GM23338 (cell line): ENCODE results near the gene ZNF254. TPM values are rescaled to one million over a fixed set of nuclear protein-coding genes. Genes with fewer than 3 reads are reported as not detected.

Source experiments
- ATAC-seq: fragments of 200-7000 bp; cut with Tn5 transposase; 3 replicates; pipeline ENCODE4 v1.9.1; 2020
- DNase-seq: peaks from one replicate; pipeline ENCODE4 v3.0.0-alpha.2; 2015; ENCODE audit warnings: low spot score
- H2AFZ ChIP-seq: fragments of 200-600 bp; sonication (generic); 2 replicates; pipeline ENCODE4 v1.8.0; 2016; ENCODE audit warnings: antibody characterized with exemption, mild to moderate bottlenecking, moderate library complexity
- H3F3A ChIP-seq: fragments of 200-600 bp; sonication (generic); replicated peaks from 2 replicates; pipeline ENCODE4 v1.8.0; 2017; ENCODE audit warnings: antibody characterized with exemption, mixed run types, low read depth
- H3K27ac ChIP-seq: fragments of 200-600 bp; sonication (generic); 2 replicates; pipeline ENCODE4 v1.6.1; 2016; ENCODE audit warnings: low read depth
- H3K27me3 ChIP-seq: fragments of 200-600 bp; sonication (generic); 2 replicates; pipeline ENCODE4 v1.8.0; 2016; ENCODE audit warnings: mild to moderate bottlenecking, mixed run types, moderate library complexity; ENCODE audit not compliant: insufficient read depth
- H3K36me3 ChIP-seq: fragments of 200-600 bp; sonication (generic); 2 replicates; pipeline ENCODE4 v1.8.0; 2016; ENCODE audit warnings: mild to moderate bottlenecking; ENCODE audit not compliant: insufficient read depth
- H3K4me1 ChIP-seq: fragments of 200-600 bp; sonication (generic); 2 replicates; pipeline ENCODE4 v1.8.0; 2016; ENCODE audit warnings: mild to moderate bottlenecking, moderate library complexity; ENCODE audit not compliant: insufficient read depth
- H3K4me2 ChIP-seq: fragments of 200-600 bp; sonication (generic); 2 replicates; pipeline ENCODE4 v1.7.1; 2017; ENCODE audit warnings: mixed run types
- H3K4me3 ChIP-seq: fragments of 200-600 bp; sonication (generic); 2 replicates; pipeline ENCODE4 v1.6.1; 2016; ENCODE audit warnings: mixed run types
- H3K79me2 ChIP-seq: fragments of 200-600 bp; sonication (generic); replicated peaks from 2 replicates; pipeline ENCODE4 v1.8.0; 2017; ENCODE audit warnings: mild to moderate bottlenecking; ENCODE audit not compliant: insufficient read depth
- H3K9me2 ChIP-seq: fragments of 200-600 bp; sonication (generic); 2 replicates; pipeline ENCODE4 v1.8.0; 2017; ENCODE audit not compliant: insufficient read depth
- H4K20me1 ChIP-seq: fragments of 200-600 bp; sonication (generic); replicated peaks from 2 replicates; pipeline ENCODE4 v1.8.0; 2017; ENCODE audit warnings: mild to moderate bottlenecking; ENCODE audit not compliant: insufficient read depth
- H3K27ac Mint-ChIP-seq: 2 replicates; pipeline ENCODE4 v1.8.0; 2020; ENCODE audit warnings: inconsistent platforms, mild to moderate bottlenecking, moderate library complexity, mixed read lengths
- H3K27me3 Mint-ChIP-seq: 3 replicates; pipeline ENCODE4 v1.8.0; 2022; ENCODE audit warnings: low read depth, mild to moderate bottlenecking, moderate library complexity, mixed read lengths, inconsistent platforms; ENCODE audit not compliant: insufficient read depth, poor library complexity
- H3K36me3 Mint-ChIP-seq: 3 replicates; pipeline ENCODE4 v1.8.0; 2021; ENCODE audit warnings: low read depth, mild to moderate bottlenecking, inconsistent platforms, moderate library complexity, mixed read lengths
- H3K4me1 Mint-ChIP-seq: 3 replicates; pipeline ENCODE4 v1.8.0; 2020; ENCODE audit warnings: mild to moderate bottlenecking, inconsistent platforms, mixed read lengths
- H3K4me3 Mint-ChIP-seq: 3 replicates; pipeline ENCODE4 v1.8.0; 2021; ENCODE audit warnings: moderate library complexity, mild to moderate bottlenecking, inconsistent platforms, mixed read lengths
- H3K9me3 Mint-ChIP-seq: 3 replicates; pipeline ENCODE4 v1.8.0; 2020; ENCODE audit warnings: moderate library complexity, mild to moderate bottlenecking, inconsistent platforms, mixed read lengths
- CREB1 ChIP-seq: fragments of 250-450 bp; sonication (Bioruptor Pico); IDR thresholded peaks from 2 replicates; pipeline ENCODE4 v1.5.0; 2020; ENCODE audit warnings: low read depth, mild to moderate bottlenecking, moderate library complexity
- EZH2 ChIP-seq: fragments of 200-600 bp; sonication (generic); IDR thresholded peaks from one replicate; pipeline ENCODE4 v1.8.0; 2017; ENCODE audit warnings: antibody characterized with exemption, mild to moderate bottlenecking, low read depth; ENCODE audit not compliant: unreplicated experiment
- EZH2phosphoT487 ChIP-seq: fragments of 200-600 bp; sonication (generic); IDR thresholded peaks from one replicate; pipeline ENCODE4 v1.8.1; 2018; ENCODE audit warnings: antibody characterized with exemption; ENCODE audit not compliant: unreplicated experiment
- JUNB ChIP-seq: IDR thresholded peaks from one replicate; pipeline ENCODE4 v1.6.1; 2016; ENCODE audit warnings: antibody characterized with exemption; ENCODE audit not compliant: unreplicated experiment
- NANOG ChIP-seq: IDR thresholded peaks from 2 replicates; pipeline ENCODE4 v1.6.1; 2016; ENCODE audit warnings: antibody characterized with exemption, borderline replicate concordance
- POLR2AphosphoS5 ChIP-seq: IDR thresholded peaks from 2 replicates; pipeline ENCODE4 v1.6.1; 2016; ENCODE audit warnings: antibody characterized with exemption, low read depth
- STAT1 ChIP-seq: IDR thresholded peaks from one replicate; pipeline ENCODE4 v1.6.1; 2016; ENCODE audit warnings: antibody characterized with exemption; ENCODE audit not compliant: unreplicated experiment
- ZNF114 ChIP-seq: fragments of 250-450 bp; sonication (Bioruptor Pico); IDR thresholded peaks from 2 replicates; pipeline ENCODE4 v1.5.0; 2020; ENCODE audit warnings: mild to moderate bottlenecking, moderate library complexity
- ZNF331 ChIP-seq: fragments of 250-450 bp; sonication (Bioruptor Pico); IDR thresholded peaks from 2 replicates; pipeline ENCODE4 v1.5.0; 2020; ENCODE audit warnings: low read depth, mild to moderate bottlenecking, moderate library complexity
- polyA plus RNA-seq: library from polyadenylated mRNA; unstranded; fragments of >200 nt; fragmentation: Nextera tagmentation; extraction: Ambion mirVana; gene quantifications from 2 replicates; pipeline ENCODE4 v1.2.1, GENCODE V29; 2016
- total RNA-seq: library from RNA; depleted of rRNA; stranded (reverse); fragments of >200 nt; shearing (Covaris generic); gene quantifications from 2 replicates; pipeline ENCODE4 v1.2.3, GENCODE V29; 2014
- TF ChIP-seq, protein P1 (sequence below): IDR thresholded peaks from one replicate; pipeline ENCODE4 v1.6.1; 2018; ENCODE audit warnings: antibody characterized with exemption; ENCODE audit not compliant: unreplicated experiment
- TF ChIP-seq, protein P2 (sequence below), 2 experiments: fragments of 200-600 bp in 1 of 2; sonication (generic) in 1 of 2; conservative IDR thresholded peaks; 2 replicates each; pipeline versions ENCODE4 v1.5.1 to v1.6.1; 2016 to 2017; ENCODE audit warnings: antibody characterized with exemption in 2 of 2, low read depth in 2 of 2, mild to moderate bottlenecking in 2 of 2, moderate library complexity in 1 of 2
- TF ChIP-seq, protein P3 (sequence below): IDR thresholded peaks from 2 replicates; pipeline ENCODE4 v1.6.1; 2016; ENCODE audit warnings: antibody characterized with exemption
- TF ChIP-seq, protein P4 (sequence below): fragments of 250-450 bp; sonication (Bioruptor Pico); IDR thresholded peaks from 2 replicates; pipeline ENCODE4 v1.5.0; 2020; ENCODE audit warnings: mild to moderate bottlenecking, moderate library complexity

ZNF254 gene
- total and polyA plus RNA-seq, 2 experiments from 2014 or later = 13.1 to 45.6 TPM

DNA sequence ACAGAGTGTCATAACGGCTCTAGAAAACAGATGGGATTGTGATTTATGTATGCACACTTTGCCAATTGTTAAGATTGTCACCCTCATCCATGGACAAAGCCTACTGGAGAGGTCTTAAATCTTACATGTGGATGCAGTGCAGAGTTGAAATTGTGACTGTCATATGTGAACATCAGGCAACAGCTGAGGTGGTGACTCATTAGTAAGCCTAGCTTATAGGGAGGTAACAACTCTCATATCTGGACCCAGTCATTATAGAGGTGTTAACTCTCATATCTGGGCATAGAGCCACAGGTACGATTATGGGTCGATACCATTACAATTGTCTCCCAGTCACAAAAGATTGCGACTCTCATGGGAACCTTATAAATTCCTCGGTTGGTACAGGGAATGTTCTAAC, 29.8 kb upstream of the ZNF254 start:
- no peaks in the 10 kb centered on the region for H3K27me3 ChIP-seq
- no peak overlapping the region for H3K27ac ChIP-seq
- no peaks in the 10 kb centered on the region; the same call in none of the 2 replicates for H3K79me2 ChIP-seq
- no peaks in the 10 kb centered on the region for H3K9me2 ChIP-seq
- H3K36me3 ChIP-seq = peaks cover 20% of the 10 kb centered on the region
- Mint-ChIP-seq H3K27ac (no peak overlapping the region), H3K9me3 (no peaks in the 10 kb centered on the region), H3K4me3 (no peak overlapping the region), H3K36me3 (peaks cover 87% of the 10 kb centered on the region), H3K27me3 (peaks cover 1% of the 10 kb centered on the region), H3K4me1 (no peaks in the 10 kb centered on the region)
- H3K4me1 ChIP-seq = no peaks in the 10 kb centered on the region
- H3F3A ChIP-seq = no peaks in the 10 kb centered on the region
- H3K4me3 ChIP-seq = no peak overlapping the region
- H3K4me2 ChIP-seq = no peak overlapping the region
- ATAC-seq (no peak), DNase-seq (no peak)
- no peak for TF ChIP-seq JUNB
- TF ChIP-seq, protein P1, sequence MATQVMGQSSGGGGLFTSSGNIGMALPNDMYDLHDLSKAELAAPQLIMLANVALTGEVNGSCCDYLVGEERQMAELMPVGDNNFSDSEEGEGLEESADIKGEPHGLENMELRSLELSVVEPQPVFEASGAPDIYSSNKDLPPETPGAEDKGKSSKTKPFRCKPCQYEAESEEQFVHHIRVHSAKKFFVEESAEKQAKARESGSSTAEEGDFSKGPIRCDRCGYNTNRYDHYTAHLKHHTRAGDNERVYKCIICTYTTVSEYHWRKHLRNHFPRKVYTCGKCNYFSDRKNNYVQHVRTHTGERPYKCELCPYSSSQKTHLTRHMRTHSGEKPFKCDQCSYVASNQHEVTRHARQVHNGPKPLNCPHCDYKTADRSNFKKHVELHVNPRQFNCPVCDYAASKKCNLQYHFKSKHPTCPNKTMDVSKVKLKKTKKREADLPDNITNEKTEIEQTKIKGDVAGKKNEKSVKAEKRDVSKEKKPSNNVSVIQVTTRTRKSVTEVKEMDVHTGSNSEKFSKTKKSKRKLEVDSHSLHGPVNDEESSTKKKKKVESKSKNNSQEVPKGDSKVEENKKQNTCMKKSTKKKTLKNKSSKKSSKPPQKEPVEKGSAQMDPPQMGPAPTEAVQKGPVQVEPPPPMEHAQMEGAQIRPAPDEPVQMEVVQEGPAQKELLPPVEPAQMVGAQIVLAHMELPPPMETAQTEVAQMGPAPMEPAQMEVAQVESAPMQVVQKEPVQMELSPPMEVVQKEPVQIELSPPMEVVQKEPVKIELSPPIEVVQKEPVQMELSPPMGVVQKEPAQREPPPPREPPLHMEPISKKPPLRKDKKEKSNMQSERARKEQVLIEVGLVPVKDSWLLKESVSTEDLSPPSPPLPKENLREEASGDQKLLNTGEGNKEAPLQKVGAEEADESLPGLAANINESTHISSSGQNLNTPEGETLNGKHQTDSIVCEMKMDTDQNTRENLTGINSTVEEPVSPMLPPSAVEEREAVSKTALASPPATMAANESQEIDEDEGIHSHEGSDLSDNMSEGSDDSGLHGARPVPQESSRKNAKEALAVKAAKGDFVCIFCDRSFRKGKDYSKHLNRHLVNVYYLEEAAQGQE = no peak
- no peak for TF ChIP-seq STAT1
- TF ChIP-seq, protein P2, sequence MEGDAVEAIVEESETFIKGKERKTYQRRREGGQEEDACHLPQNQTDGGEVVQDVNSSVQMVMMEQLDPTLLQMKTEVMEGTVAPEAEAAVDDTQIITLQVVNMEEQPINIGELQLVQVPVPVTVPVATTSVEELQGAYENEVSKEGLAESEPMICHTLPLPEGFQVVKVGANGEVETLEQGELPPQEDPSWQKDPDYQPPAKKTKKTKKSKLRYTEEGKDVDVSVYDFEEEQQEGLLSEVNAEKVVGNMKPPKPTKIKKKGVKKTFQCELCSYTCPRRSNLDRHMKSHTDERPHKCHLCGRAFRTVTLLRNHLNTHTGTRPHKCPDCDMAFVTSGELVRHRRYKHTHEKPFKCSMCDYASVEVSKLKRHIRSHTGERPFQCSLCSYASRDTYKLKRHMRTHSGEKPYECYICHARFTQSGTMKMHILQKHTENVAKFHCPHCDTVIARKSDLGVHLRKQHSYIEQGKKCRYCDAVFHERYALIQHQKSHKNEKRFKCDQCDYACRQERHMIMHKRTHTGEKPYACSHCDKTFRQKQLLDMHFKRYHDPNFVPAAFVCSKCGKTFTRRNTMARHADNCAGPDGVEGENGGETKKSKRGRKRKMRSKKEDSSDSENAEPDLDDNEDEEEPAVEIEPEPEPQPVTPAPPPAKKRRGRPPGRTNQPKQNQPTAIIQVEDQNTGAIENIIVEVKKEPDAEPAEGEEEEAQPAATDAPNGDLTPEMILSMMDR (conservative IDR thresholded peaks at IDR 0.05; ENCODE audit: low read depth in 2 of 2) = no peak
- no peak for TF ChIP-seq ZNF114 (CRISPR knock-in tag)
- TF ChIP-seq, protein P3, sequence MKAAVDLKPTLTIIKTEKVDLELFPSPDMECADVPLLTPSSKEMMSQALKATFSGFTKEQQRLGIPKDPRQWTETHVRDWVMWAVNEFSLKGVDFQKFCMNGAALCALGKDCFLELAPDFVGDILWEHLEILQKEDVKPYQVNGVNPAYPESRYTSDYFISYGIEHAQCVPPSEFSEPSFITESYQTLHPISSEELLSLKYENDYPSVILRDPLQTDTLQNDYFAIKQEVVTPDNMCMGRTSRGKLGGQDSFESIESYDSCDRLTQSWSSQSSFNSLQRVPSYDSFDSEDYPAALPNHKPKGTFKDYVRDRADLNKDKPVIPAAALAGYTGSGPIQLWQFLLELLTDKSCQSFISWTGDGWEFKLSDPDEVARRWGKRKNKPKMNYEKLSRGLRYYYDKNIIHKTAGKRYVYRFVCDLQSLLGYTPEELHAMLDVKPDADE = no peak
- no peak for TF ChIP-seq EZH2phosphoT487
- TF ChIP-seq EZH2 = no peak
- no peak for TF ChIP-seq POLR2AphosphoS5
- TF ChIP-seq NANOG = no peak
- TF ChIP-seq ZNF331 (CRISPR knock-in tag) = no peak
- no peak for TF ChIP-seq CREB1 (CRISPR knock-in tag)
- TF ChIP-seq, protein P4, sequence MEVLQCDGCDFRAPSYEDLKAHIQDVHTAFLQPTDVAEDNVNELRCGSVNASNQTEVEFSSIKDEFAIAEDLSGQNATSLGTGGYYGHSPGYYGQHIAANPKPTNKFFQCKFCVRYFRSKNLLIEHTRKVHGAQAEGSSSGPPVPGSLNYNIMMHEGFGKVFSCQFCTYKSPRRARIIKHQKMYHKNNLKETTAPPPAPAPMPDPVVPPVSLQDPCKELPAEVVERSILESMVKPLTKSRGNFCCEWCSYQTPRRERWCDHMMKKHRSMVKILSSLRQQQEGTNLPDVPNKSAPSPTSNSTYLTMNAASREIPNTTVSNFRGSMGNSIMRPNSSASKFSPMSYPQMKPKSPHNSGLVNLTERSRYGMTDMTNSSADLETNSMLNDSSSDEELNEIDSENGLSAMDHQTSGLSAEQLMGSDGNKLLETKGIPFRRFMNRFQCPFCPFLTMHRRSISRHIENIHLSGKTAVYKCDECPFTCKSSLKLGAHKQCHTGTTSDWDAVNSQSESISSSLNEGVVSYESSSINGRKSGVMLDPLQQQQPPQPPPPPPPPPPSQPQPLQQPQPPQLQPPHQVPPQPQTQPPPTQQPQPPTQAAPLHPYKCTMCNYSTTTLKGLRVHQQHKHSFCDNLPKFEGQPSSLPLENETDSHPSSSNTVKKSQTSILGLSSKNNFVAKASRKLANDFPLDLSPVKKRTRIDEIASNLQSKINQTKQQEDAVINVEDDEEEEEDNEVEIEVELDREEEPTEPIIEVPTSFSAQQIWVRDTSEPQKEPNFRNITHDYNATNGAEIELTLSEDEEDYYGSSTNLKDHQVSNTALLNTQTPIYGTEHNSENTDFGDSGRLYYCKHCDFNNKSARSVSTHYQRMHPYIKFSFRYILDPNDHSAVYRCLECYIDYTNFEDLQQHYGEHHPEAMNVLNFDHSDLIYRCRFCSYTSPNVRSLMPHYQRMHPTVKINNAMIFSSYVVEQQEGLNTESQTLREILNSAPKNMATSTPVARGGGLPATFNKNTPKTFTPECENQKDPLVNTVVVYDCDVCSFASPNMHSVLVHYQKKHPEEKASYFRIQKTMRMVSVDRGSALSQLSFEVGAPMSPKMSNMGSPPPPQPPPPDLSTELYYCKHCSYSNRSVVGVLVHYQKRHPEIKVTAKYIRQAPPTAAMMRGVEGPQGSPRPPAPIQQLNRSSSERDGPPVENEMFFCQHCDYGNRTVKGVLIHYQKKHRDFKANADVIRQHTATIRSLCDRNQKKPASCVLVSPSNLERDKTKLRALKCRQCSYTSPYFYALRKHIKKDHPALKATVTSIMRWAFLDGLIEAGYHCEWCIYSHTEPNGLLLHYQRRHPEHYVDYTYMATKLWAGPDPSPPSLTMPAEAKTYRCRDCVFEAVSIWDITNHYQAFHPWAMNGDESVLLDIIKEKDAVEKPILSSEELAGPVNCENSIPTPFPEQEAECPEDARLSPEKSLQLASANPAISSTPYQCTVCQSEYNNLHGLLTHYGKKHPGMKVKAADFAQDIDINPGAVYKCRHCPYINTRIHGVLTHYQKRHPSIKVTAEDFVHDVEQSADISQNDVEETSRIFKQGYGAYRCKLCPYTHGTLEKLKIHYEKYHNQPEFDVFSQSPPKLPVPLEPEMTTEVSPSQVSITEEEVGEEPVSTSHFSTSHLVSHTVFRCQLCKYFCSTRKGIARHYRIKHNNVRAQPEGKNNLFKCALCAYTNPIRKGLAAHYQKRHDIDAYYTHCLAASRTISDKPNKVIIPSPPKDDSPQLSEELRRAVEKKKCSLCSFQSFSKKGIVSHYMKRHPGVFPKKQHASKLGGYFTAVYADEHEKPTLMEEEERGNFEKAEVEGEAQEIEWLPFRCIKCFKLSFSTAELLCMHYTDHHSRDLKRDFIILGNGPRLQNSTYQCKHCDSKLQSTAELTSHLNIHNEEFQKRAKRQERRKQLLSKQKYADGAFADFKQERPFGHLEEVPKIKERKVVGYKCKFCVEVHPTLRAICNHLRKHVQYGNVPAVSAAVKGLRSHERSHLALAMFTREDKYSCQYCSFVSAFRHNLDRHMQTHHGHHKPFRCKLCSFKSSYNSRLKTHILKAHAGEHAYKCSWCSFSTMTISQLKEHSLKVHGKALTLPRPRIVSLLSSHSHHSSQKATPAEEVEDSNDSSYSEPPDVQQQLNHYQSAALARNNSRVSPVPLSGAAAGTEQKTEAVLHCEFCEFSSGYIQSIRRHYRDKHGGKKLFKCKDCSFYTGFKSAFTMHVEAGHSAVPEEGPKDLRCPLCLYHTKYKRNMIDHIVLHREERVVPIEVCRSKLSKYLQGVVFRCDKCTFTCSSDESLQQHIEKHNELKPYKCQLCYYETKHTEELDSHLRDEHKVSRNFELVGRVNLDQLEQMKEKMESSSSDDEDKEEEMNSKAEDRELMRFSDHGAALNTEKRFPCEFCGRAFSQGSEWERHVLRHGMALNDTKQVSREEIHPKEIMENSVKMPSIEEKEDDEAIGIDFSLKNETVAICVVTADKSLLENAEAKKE (CRISPR knock-in tag) = no peak
- peaks cover 25% of the 10 kb centered on the region; the same call in 1 of the 2 replicates for H4K20me1 ChIP-seq
- H2AFZ ChIP-seq = no peak overlapping the region
